Stomach (tissue), 9 donors: ENCODE data around the gene ZNF132. TPM values are rescaled to one million over a fixed set of nuclear protein-coding genes. Genes with fewer than 3 reads are reported as not detected.
"Not testable (repeated sequence)": the region's sequence is repeated elsewhere in the genome, so short reads cannot be mapped to it uniquely, and the experiment has no call there.

Source experiments
- DNase-seq, 2 donors: peaks; one replicate each; pipeline versions ENCODE4 v3.0.0 to v3.0.0-alpha.2; 2013 to 2019
- H3K27ac ChIP-seq, 5 donors: fragments of 200-600 bp in 4 of 5; sonication (generic) in 4 of 5; one replicate each; pipeline ENCODE4 v1.5.1; 2013 to 2019; ENCODE audit warnings: mild to moderate bottlenecking in 1 of 5, moderate library complexity in 1 of 5
- H3K27me3 ChIP-seq, 3 donors: fragments of 200-600 bp; sonication (generic); one replicate each; pipeline ENCODE4 v1.5.1; 2017 to 2019; ENCODE audit warnings: mixed run types in 1 of 3
- H3K36me3 ChIP-seq, 4 donors: fragments of 200-600 bp; sonication (generic); 1 replicate in 3 of 4; 2 replicates in 1 of 4; pipeline ENCODE4 v1.5.1; 2016 to 2019
- H3K4me1 ChIP-seq, 4 donors: fragments of 200-600 bp; sonication (generic); one replicate each; pipeline ENCODE4 v1.5.1; 2016 to 2019
- H3K4me3 ChIP-seq, 4 donors: fragments of 200-600 bp; sonication (generic) in 3 of 4; one replicate each; pipeline ENCODE4 v1.5.1; 2016 to 2019; ENCODE audit warnings: mild to moderate bottlenecking in 1 of 4
- H3K9me3 ChIP-seq, 4 donors: fragments of 200-600 bp; sonication (generic); one replicate each; pipeline ENCODE4 v1.5.1; 2016 to 2019
- EP300 ChIP-seq: sonication (generic); formaldehyde crosslinking; IDR thresholded peaks from one replicate; pipeline ENCODE4 v1.6.1; 2017; ENCODE audit warnings: antibody characterized with exemption
- POLR2A ChIP-seq, 4 donors: fragments of 450-650 bp; IDR thresholded peaks; one replicate each; pipeline ENCODE4 v1.6.1; 2016; ENCODE audit warnings: antibody characterized with exemption in 4 of 4, control low read depth in 2 of 4, mild to moderate bottlenecking in 1 of 4, moderate library complexity in 1 of 4
- POLR2AphosphoS5 ChIP-seq, 3 donors: sonication (generic); formaldehyde crosslinking; IDR thresholded peaks; one replicate each; pipeline ENCODE4 v1.6.1; 2016; ENCODE audit warnings: antibody characterized with exemption in 3 of 3
- WGBS, 5 donors: extraction: QIAGEN DNeasy Blood & Tissue Kit in 3 of 5; methylation state at CpG; one replicate each; pipeline versions ENCODE4 v1.1.5 to v1.1.7; 2013 to 2018; 5-methylcytosine and 5-hydroxymethylcytosine counted together
- intact Hi-C: fragments of 100-400 bp; cut with DNase I; formaldehyde crosslinking; loops from one replicate; pipeline ENCODE4 v1.15.1; 2023; ENCODE audit warnings: low total_unique reads
- polyA plus RNA-seq, 3 donors: library from polyadenylated mRNA; stranded (reverse); fragments of 200-250 nt; gene quantifications; one replicate each; pipeline ENCODE4 v1.2.3, GENCODE V29; 2013
- total RNA-seq, 5 donors: library from RNA; depleted of rRNA; stranded (reverse); fragments of >200 nt; gene quantifications; one replicate each; pipeline versions ENCODE4 v1.1.0 to v1.2.3, GENCODE V29; 2014 to 2016
- TF ChIP-seq, protein P1 (sequence below), 7 experiments: fragments of 450-650 bp in 4 of 7; fragments of 200-600 bp in 3 of 7; sonication (generic) in 3 of 7; IDR thresholded peaks; one replicate each; pipeline ENCODE4 v1.5.1; 2016 to 2019; ENCODE audit warnings: antibody characterized with exemption in 7 of 7, control low read depth in 2 of 7, mild to moderate bottlenecking in 1 of 7
- donor health status: healthy with polysubstance abuse.
- donor health status: Bipolar disorder and iron deficiency.
- donor health status: healthy.

Gene ZNF132
- total and polyA plus RNA-seq, 8 donors, result 0.68 to 8.9 (median 4.6) TPM

DNA sequence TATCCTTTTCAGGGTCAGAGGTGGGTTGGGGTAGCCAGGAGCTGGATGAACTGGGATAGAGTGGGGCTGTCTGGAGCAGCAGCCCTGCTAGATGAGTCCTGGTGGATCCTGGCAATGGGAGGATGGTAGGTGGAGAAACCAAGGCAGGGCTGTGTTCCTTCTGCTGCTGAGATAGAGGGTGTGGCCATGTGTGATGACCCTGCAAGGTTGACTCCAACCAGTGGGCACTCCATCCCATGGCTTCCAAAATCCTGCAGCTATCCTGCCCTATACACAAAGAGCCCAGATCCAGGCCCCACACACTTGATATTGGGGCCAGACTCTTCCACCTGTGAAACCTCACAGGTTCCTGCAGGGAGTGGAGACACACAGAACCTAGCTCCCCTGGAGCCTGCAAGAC is 33.8 kb upstream of the ZNF132 start:
- intact Hi-C loops, result no loop called here
- Histone ChIP-seq H3K4me3 (no peak overlapping the region), H3K9me3 (no peaks in the 10 kb centered on the region), H3K36me3 (peaks cover 27 to 58% (median 51%) of the 10 kb centered on the region in 4 donors), H3K27me3 (no peaks in the 10 kb centered on the region), H3K27ac (no peak overlapping the region), H3K4me1 (peaks cover 21 to 35% (median 29%) of the 10 kb centered on the region in 4 donors)
- TF ChIP-seq EP300 (no peak), POLR2AphosphoS5 (IDR thresholded peaks at IDR 0.05) (no peak), POLR2A (IDR thresholded peaks at IDR 0.05) (no peak)
- TF ChIP-seq, protein P1, sequence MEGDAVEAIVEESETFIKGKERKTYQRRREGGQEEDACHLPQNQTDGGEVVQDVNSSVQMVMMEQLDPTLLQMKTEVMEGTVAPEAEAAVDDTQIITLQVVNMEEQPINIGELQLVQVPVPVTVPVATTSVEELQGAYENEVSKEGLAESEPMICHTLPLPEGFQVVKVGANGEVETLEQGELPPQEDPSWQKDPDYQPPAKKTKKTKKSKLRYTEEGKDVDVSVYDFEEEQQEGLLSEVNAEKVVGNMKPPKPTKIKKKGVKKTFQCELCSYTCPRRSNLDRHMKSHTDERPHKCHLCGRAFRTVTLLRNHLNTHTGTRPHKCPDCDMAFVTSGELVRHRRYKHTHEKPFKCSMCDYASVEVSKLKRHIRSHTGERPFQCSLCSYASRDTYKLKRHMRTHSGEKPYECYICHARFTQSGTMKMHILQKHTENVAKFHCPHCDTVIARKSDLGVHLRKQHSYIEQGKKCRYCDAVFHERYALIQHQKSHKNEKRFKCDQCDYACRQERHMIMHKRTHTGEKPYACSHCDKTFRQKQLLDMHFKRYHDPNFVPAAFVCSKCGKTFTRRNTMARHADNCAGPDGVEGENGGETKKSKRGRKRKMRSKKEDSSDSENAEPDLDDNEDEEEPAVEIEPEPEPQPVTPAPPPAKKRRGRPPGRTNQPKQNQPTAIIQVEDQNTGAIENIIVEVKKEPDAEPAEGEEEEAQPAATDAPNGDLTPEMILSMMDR (IDR thresholded peaks at IDR 0.05), result no peak
- DNase-seq, result no peak

GRCh38 chr19:58471736-58472135 is 31.8 kb upstream of the ZNF132 start:
- DNase-seq, result no peak
- Histone ChIP-seq H3K27me3 (no peaks in the 10 kb centered on the region), H3K27ac (no peak overlapping the region), H3K36me3 (peaks cover 27 to 47% (median 42%) of the 10 kb centered on the region in 4 donors), H3K9me3 (no peaks in the 10 kb centered on the region), H3K4me3 (no peak overlapping the region), H3K4me1 (peaks cover 19 to 38% (median 36%) of the 10 kb centered on the region in 4 donors)
- intact Hi-C loops, result no loop called here
- TF ChIP-seq, protein P1 (IDR thresholded peaks at IDR 0.05), result no peak
- TF ChIP-seq POLR2A (IDR thresholded peaks at IDR 0.05) (no peak), EP300 (no peak), POLR2AphosphoS5 (IDR thresholded peaks at IDR 0.05) (no peak)
- 94 to 96% (median 95%) methylated on average over 27 to 39 of the region's 39 CpGs for WGBS, 5 donors

GRCh38 chr19:58470837-58471543 is 31.0 kb upstream of the ZNF132 start:
- intact Hi-C loops, H3K9me3 ChIP-seq, H3K4me3 ChIP-seq, H3K27ac ChIP-seq, H3K27me3 ChIP-seq, DNase-seq: not testable (repeated sequence)
- Histone ChIP-seq H3K4me1 (peaks cover 22 to 39% (median 34%) of the 10 kb centered on the region in 4 donors), H3K36me3 (peaks cover 27 to 47% (median 42%) of the 10 kb centered on the region in 4 donors)
- 92 to 100% (median 95%) methylated on average over 1 to 33 of the region's 53 CpGs for WGBS, 5 donors

- DNase-seq, result no peak
- intact Hi-C loops, result no loop called here
- H3K4me1 ChIP-seq, result peaks cover 14 to 28% (median 23%) of the 10 kb centered on the region in 4 donors
- peaks cover 27 to 47% (median 42%) of the 10 kb centered on the region in 4 donors for H3K36me3 ChIP-seq
- H3K27me3 ChIP-seq, result no peaks in the 10 kb centered on the region
- WGBS, 5 donors, result 91 to 94% (median 93%) methylated on average over 15 to 17 of the region's 17 CpGs
- TF ChIP-seq EP300, result no peak
- no peak overlapping the region for H3K4me3 ChIP-seq
- H3K27ac ChIP-seq, result no peak overlapping the region
- no peaks in the 10 kb centered on the region for H3K9me3 ChIP-seq
Observed at GRCh38 chr19:58469241-58470013, 29.5 kb upstream of the ZNF132 start.

GRCh38 chr19:58468216-58468839 is 28.4 kb upstream of the ZNF132 start:
- Histone ChIP-seq H3K27ac (no peak overlapping the region), H3K36me3 (peaks cover 27 to 41% (median 39%) of the 10 kb centered on the region in 4 donors), H3K4me1 (peaks cover 14 to 26% (median 23%) of the 10 kb centered on the region in 4 donors), H3K9me3 (no peaks in the 10 kb centered on the region), H3K4me3 (peak overlapping the region in 2 of 4 donors; percentile 87 to 100), H3K27me3 (no peaks in the 10 kb centered on the region)
- DNase-seq, result no peak
- intact Hi-C loops, result no loop called here
- 56 to 71% (median 59%) methylated on average over 5 of the region's 5 CpGs for WGBS, 5 donors
- no peak for TF ChIP-seq POLR2AphosphoS5 (IDR thresholded peaks at IDR 0.05)
- no peak for TF ChIP-seq EP300
- TF ChIP-seq, protein P1 (IDR thresholded peaks at IDR 0.05), result no peak
- TF ChIP-seq POLR2A (IDR thresholded peaks at IDR 0.05), result no peak
